Esophagus (tissue), 2 donors: ENCODE results near the gene GNG7. TPM values are rescaled to one million over a fixed set of nuclear protein-coding genes. Genes with fewer than 3 reads are reported as not detected.
"Not testable (repeated sequence)": the region's sequence is repeated elsewhere in the genome, so short reads cannot be mapped to it uniquely, and the experiment has no call there.

Experiments used
- H3K27ac ChIP-seq, 2 donors: one replicate each; pipeline ENCODE4 v1.5.1; 2013; ENCODE audit warnings: low read depth in 2 of 2, mild to moderate bottlenecking in 2 of 2, inconsistent platforms in 1 of 2, low read length in 1 of 2, moderate library complexity in 1 of 2
- H3K27me3 ChIP-seq, 2 donors: one replicate each; pipeline ENCODE4 v1.6.1; 2013; ENCODE audit warnings: low read length in 2 of 2, control low read depth in 1 of 2, mild to moderate bottlenecking in 1 of 2; ENCODE audit not compliant: insufficient read depth in 2 of 2, control insufficient read depth in 1 of 2
- H3K36me3 ChIP-seq, 2 donors: one replicate each; pipeline ENCODE4 v1.6.1; 2013; ENCODE audit warnings: low read length in 1 of 2; ENCODE audit not compliant: control insufficient read depth in 2 of 2, insufficient read depth in 2 of 2
- H3K4me1 ChIP-seq, 2 donors: one replicate each; pipeline ENCODE4 v1.6.1; 2013; ENCODE audit warnings: low read length in 1 of 2; ENCODE audit not compliant: control insufficient read depth in 2 of 2, insufficient read depth in 2 of 2
- H3K4me3 ChIP-seq, 2 donors: one replicate each; pipeline ENCODE4 v1.5.1; 2013; ENCODE audit warnings: low read length in 2 of 2, mild to moderate bottlenecking in 2 of 2, low read depth in 1 of 2, moderate library complexity in 1 of 2
- H3K9me3 ChIP-seq, 2 donors: one replicate each; pipeline ENCODE4 v1.6.1; 2013; ENCODE audit warnings: mild to moderate bottlenecking in 2 of 2, low read depth in 1 of 2, low read length in 1 of 2, moderate library complexity in 1 of 2; ENCODE audit not compliant: control insufficient read depth in 2 of 2, insufficient read depth in 1 of 2
- WGBS, 2 donors: extraction: QIAGEN DNeasy Blood & Tissue Kit; methylation state at CpG; one replicate each; pipeline ENCODE4 v1.1.7; 2013; 5-methylcytosine and 5-hydroxymethylcytosine counted together
- polyA plus RNA-seq, 2 donors: library from polyadenylated mRNA; stranded (reverse); fragments of 200-250 nt; gene quantifications; one replicate each; pipeline ENCODE4 v1.2.3, GENCODE V29; 2013
- donor health status: healthy with polysubstance abuse.
- donor health status: Bipolar disorder and iron deficiency.

The GNG7 gene
- polyA plus RNA-seq, 2 donors: 1.2 to 2.4 TPM

DNA sequence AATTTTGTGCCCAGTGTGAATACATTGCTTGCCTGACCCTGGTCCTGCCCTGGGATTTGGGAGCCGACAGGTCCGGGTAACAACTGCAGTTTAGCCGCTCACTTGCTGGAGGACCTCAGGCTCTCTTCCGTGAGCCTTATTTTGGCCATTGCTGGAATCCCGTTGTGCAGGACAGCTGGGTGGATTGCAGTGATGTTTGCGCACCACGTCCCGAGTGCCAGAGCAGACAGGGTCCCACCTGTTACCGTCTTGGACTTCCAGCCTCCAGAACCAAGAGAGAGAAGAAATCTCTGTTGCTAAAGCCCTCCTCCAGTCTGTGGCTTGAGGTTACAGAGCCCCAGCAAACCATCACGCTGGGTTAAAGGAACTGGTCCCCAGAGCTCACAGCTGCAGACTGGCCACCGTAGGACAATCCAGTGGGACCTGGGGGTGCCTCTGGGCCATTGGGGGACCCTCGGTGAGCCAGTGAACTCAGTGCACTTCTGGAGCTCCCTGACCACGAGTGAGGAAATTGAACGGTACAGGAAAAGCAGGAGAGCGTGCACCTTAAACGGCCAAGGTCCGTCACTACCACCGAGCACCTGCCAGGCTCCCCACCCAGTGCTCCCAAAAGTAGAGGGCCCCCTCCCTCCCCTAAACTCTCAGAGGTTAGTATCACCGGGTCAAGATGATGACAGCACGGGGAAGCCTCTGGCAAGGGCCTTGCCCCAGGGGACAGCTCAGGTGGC is 92.9 kb downstream of the GNG7 start:
- Histone ChIP-seq H3K36me3 (no peaks in the 10 kb centered on the region), H3K4me1 (peaks cover 0 to 5% of the 10 kb centered on the region in 2 donors), H3K27me3 (no peaks in the 10 kb centered on the region), H3K4me3 (no peak overlapping the region), H3K9me3 (no peaks in the 10 kb centered on the region), H3K27ac (no peak overlapping the region)
- 79 to 81% methylated on average over 20 of the region's 20 CpGs for WGBS, 2 donors

DNA sequence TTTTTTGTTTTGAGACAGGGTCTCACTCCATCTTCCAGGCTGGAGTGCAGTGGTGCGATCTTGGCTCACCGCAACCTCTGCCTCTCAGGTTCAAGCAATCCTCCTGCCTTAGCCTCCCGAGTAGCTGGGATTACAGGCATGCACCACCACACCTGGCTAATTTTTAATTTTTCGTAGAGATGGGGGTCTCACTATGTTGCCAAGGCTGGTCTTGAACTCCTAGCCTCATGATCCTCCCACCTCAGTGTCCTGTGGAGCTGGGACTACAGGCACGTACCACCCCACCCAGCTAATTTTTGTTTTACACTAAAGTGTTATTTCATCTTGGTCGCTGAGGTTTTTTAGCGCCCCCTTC is 93.5 kb downstream of the GNG7 start:
- WGBS, 2 donors: 91 to 92% methylated on average over 7 of the region's 7 CpGs
- not testable (repeated sequence) for H3K4me3 ChIP-seq, H3K4me1 ChIP-seq, H3K36me3 ChIP-seq, H3K9me3 ChIP-seq, H3K27ac ChIP-seq, H3K27me3 ChIP-seq

DNA sequence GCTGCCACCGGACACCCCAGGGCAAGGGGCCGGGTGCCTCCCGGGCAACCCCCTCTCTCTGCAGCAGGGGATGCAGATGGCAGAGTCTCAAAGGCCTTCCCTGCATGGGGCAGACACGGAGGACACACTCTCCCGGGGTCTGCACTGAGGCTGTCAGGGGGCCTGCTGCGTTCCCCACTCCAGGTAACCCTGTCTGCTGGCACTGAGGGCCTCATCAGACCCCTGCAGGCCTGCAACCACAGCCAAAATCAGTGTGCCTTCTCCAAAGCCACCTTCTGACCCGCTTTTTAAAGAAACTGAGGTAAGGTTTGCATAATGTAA is 93.9 kb downstream of the GNG7 start:
- Histone ChIP-seq H3K27me3 (no peaks in the 10 kb centered on the region), H3K9me3 (no peaks in the 10 kb centered on the region), H3K27ac (no peak overlapping the region), H3K36me3 (no peaks in the 10 kb centered on the region), H3K4me3 (no peak overlapping the region), H3K4me1 (peaks cover 0 to under 1% of the 10 kb centered on the region in 2 donors)
- WGBS, 2 donors: 79 to 85% methylated on average over 7 of the region's 7 CpGs

DNA sequence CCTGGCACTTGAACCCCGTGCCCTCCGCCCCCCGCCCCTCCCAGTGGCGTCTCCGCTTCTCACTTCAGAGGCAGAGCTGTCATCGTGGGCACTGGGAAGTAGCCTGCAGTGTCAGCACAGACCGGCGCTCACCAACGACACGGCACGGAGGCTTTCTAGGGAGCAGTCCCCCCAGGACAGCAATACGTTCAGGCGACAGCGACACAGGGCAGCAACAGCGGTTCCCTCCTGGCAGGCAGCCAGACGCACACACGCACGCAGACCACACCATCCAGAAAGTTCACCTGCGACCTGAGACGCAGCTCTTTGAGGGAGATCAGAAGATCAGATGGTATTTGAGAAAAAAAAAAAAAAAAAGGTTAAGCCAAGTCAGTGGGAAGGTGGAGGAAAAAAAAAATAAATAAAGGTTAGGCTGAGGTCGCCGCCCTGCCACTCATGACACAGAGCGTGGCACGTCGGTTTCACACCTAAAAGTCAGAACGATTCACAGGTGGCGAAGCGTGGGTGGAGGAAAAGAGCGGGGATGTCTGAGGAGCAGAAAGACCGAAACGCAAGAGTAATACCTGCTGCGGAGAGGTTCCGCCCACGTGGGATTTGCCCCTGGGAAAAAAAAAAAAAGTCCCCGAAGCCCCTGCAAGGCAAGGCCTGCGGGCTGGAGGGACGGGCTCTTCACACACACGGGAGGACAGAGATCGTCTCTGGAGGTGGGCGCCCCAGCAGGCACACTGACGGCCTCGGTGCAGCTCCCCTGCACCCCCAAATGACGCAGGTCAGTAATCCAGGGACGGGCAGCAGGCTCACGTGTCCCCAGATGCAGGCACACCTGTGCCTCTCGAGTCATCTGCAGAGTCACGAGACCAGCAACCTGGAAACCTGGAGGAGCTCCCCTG is 94.5 kb downstream of the GNG7 start:
- H3K36me3 ChIP-seq: no peaks in the 10 kb centered on the region
- H3K27ac ChIP-seq: no peak overlapping the region
- H3K9me3 ChIP-seq: no peaks in the 10 kb centered on the region
- WGBS, 2 donors: 64 to 72% methylated on average over 46 to 47 of the region's 47 CpGs
- H3K4me3 ChIP-seq: no peak overlapping the region
- no peaks in the 10 kb centered on the region for H3K4me1 ChIP-seq
- no peaks in the 10 kb centered on the region for H3K27me3 ChIP-seq

DNA sequence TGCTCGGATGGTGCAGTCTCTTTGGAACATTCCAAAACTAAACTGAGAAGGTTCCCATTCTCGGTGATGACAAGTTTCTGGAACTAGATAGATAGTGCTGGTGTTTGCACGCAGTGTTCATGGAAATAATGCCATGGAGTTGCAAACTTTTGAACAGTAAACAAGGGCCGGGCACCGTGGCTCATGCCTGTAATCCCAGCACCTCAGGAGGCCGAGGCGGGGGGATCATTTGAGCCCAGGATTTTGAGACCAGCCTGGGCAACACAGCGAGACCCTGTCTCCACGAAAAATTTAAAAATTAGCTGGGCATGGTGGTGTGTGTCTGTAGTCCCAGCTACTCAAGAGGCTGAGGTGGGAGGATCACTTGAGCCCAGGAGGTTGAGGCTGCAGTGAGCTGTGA is 95.7 kb downstream of the GNG7 start:
- 74 to 87% methylated on average over 9 of the region's 9 CpGs for WGBS, 2 donors
- not testable (repeated sequence) for H3K9me3 ChIP-seq, H3K4me1 ChIP-seq, H3K36me3 ChIP-seq, H3K27ac ChIP-seq, H3K27me3 ChIP-seq, H3K4me3 ChIP-seq

DNA sequence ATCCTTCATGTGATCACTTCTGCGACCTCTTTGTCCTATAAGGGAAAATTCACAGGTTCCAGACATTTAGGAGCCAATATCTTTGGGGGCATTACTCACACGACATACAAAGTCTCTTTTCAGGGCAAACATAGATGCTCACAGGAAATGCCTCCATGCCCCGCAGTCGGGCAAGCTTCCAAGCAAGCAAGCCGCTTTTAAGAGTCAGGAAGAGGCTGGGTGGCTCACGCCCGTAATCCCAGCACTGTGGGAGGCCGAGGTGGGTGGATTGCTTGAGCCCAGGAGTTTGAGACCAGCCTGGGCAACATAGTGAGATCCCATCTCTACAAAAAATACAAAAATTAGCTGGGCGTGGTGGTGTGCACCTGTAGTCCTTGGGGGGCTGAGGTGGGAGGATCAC is 96.6 kb downstream of the GNG7 start:
- H3K36me3 ChIP-seq, H3K27me3 ChIP-seq, H3K9me3 ChIP-seq, H3K27ac ChIP-seq, H3K4me3 ChIP-seq, H3K4me1 ChIP-seq: not testable (repeated sequence)
- WGBS, 2 donors: 82 to 89% methylated on average over 9 of the region's 9 CpGs

DNA sequence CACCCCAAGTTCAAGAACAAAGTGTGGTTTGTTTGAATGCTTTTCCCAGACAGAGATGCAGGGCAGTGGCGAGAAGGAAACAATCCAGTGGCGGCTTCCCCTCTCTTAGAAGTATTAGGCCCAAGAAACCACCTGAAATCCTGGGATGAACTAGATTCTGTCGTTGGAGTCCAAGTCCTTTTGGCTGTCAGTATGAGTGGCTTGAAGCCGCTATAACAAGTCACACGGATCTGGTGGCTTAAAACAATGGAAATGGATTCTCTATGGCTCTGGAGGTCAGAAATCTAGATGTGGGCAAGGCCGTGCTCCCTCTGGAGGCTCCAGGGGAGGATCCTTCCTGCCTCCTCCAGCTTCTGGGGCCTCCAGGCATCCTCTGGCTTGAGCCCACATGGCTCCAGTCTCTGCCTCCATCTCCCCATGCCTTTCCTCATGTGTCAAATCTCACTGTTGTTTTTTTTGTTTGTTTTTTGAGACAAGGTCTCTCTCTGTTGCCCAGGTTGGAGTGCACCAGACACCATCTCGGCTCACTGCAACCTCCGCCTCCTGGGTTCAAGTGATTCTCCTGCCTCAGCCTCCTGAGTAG is 97.7 kb downstream of the GNG7 start:
- 95 to 97% methylated on average over 8 of the region's 8 CpGs for WGBS, 2 donors
- Histone ChIP-seq H3K36me3 (no peaks in the 10 kb centered on the region), H3K27ac (no peak overlapping the region), H3K4me3 (no peak overlapping the region), H3K27me3 (no peaks in the 10 kb centered on the region), H3K9me3 (no peaks in the 10 kb centered on the region), H3K4me1 (no peaks in the 10 kb centered on the region)

DNA sequence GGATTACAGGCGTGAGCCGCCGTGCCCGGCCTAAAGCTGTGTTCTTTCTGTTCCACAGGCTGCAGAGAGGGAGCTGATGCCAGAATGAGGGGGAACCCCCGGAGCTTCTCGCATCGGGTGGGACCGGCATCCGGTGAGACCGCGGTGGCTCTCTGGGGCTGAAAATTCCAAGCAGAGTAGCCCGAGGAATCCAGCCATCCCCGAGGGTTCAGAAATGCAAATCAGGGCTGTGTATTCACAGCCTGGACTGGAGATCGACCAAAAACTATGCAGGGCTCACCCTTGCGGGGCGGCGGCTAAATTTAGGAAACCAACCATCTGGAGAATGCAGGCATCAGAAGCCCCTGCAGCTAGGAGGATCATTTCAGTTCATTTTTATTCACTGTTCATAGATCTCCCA is 99.2 kb downstream of the GNG7 start:
- Histone ChIP-seq H3K27me3 (no peaks in the 10 kb centered on the region), H3K4me1 (no peaks in the 10 kb centered on the region), H3K36me3 (no peaks in the 10 kb centered on the region), H3K27ac (peak overlapping the region; percentile 63 to 81), H3K9me3 (no peaks in the 10 kb centered on the region), H3K4me3 (no peak overlapping the region)
- 19 to 25% methylated on average over 17 of the region's 17 CpGs for WGBS, 2 donors

DNA sequence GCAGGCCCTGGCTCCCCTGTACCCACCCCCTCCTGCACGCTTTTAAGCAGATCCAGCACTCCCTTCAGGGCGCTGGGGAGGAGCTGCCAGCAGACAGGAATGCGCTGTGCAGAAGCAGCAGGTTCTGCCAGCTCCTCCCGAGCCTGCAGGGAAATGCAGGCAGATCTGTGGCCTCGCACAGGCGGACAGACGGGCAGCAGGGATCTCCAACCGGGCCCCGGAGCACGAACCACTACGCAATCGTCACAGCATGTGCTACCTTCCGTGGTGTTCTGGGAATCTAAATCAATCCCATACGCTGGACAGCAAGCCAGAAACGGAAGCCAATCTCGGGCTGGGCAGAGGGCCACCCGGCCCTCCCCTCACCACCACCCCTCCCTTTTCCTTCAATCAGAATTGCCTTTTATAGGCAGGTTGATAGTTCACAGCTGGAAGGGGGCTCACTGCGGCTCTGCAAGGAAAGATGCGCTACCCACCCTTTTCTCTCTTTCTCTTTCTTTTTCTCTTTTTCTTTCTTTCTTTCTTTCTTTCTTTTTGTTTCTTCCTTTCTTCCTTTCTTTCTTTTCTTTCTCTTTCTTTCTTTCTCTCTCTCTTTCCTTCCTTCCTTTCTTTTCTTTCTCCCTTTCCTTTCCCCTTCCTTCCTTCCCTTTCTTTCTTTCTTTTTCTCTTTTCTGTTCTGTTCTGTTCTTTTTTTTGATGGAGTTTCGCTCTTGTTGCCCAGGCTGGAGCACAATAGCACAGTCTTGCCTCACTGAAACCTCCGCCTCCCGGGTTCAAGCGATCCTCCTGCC is 99.9 kb downstream of the GNG7 start:
- 28 to 39% methylated on average over 23 of the region's 23 CpGs for WGBS, 2 donors
- H3K27ac ChIP-seq: peak overlapping the region; percentile 67 to 81
- no peaks in the 10 kb centered on the region for H3K9me3 ChIP-seq
- H3K4me1 ChIP-seq: no peaks in the 10 kb centered on the region
- no peaks in the 10 kb centered on the region for H3K27me3 ChIP-seq
- peak overlapping the region in 1 of 2 donors; percentile 17 for H3K4me3 ChIP-seq
- no peaks in the 10 kb centered on the region for H3K36me3 ChIP-seq
